Gastrocnemius medialis (tissue), 4 donors: ENCODE data around the gene SDS.

ENCODE experiments used
- POLR2A ChIP-seq, 2 donors: fragments of 450-650 bp; IDR thresholded peaks; one replicate each; pipeline ENCODE4 v1.6.1; 2017; ENCODE audit warnings: antibody characterized with exemption in 2 of 2, mild to moderate bottlenecking in 2 of 2, moderate library complexity in 2 of 2
- TF ChIP-seq, protein P1 (sequence below), 5 experiments: fragments of 450-650 bp in 3 of 5; fragments of 200-600 bp in 2 of 5; sonication (generic) in 2 of 5; IDR thresholded peaks in 4 of 5; conservative IDR thresholded peaks in 1 of 5; 1 replicate in 4 of 5; 2 replicates in 1 of 5; pipeline ENCODE4 v1.5.1; 2016 to 2019; ENCODE audit warnings: antibody characterized with exemption in 5 of 5, mild to moderate bottlenecking in 3 of 5, moderate library complexity in 3 of 5

DNA sequence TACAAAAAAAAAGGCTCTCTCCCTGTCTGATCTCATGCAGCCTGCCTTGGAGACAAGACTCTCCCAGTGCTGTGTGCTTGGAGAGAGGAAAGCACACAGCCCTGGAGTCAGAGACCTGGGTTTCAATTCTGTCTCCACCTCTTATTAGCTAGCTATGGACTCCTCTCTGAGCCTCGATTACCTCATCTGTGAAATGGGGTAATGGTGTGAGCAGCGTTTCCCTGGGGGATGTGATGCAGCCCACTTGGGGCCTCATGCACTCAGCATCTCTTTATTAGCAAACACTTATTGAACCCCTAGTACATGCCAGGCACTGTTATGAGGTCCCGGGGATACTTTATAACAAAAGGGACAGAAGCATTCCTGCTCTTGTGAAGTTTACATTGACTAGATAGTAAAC is 12.5 kb downstream of the SDS start:
- TF ChIP-seq, protein P1, sequence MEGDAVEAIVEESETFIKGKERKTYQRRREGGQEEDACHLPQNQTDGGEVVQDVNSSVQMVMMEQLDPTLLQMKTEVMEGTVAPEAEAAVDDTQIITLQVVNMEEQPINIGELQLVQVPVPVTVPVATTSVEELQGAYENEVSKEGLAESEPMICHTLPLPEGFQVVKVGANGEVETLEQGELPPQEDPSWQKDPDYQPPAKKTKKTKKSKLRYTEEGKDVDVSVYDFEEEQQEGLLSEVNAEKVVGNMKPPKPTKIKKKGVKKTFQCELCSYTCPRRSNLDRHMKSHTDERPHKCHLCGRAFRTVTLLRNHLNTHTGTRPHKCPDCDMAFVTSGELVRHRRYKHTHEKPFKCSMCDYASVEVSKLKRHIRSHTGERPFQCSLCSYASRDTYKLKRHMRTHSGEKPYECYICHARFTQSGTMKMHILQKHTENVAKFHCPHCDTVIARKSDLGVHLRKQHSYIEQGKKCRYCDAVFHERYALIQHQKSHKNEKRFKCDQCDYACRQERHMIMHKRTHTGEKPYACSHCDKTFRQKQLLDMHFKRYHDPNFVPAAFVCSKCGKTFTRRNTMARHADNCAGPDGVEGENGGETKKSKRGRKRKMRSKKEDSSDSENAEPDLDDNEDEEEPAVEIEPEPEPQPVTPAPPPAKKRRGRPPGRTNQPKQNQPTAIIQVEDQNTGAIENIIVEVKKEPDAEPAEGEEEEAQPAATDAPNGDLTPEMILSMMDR (IDR thresholded peaks at IDR 0.05 in 4 of 5, conservative IDR thresholded peaks at IDR 0.05 in 1 of 5), result no peak
- no peak for TF ChIP-seq POLR2A (IDR thresholded peaks at IDR 0.05)
